GM19455 (cell line): ENCODE results near the gene TBCK.
"Not testable (repeated sequence)": the region's sequence is repeated elsewhere in the genome, so short reads cannot be mapped to it uniquely, and the experiment has no call there.

Experiments
- ATAC-seq: cut with Tn5 transposase; IDR thresholded peaks from one replicate; pipeline ENCODE4 v1.9.1; 2021; ENCODE audit not compliant: unreplicated experiment

The TBCK gene

DNA sequence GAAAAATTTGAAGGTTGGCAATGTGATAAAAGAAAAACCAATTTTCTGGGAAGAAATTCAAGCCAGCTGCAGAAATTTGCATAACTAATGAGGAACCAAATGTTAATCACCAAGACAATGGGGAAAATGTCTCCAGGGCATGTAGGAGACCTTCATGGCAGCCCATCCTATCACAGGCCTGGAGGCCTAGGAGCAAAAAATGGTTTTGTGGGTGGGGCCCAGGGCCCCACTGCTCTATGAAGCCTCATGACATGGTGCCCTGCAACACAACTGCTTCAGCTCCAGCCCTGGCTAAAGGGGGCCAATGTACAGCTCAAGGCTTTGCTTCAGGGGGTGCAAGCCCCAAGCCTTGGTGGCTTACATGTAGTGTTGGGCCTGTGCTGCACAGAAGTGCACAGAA is 184.0 kb downstream of the TBCK start:
- ATAC-seq, result no peak

DNA sequence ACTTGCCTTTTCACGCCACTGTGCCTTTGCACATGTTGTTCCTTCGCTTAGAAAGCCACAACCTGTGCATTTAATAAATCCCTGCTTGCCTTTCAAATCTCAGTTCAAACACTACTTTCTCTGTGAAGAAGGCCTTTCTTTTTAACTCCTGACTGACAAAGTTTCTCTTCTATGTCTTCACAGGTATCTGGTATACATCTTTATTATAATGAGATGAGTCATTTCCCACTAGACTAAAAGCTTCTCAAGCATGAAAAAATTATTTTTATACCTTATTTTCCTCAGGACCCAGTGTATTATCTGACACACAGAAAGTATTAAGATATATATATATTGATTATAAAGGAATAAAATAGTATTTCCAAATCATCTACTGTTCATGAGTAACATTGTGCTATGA is 189.9 kb downstream of the TBCK start:
- no peak for ATAC-seq

DNA sequence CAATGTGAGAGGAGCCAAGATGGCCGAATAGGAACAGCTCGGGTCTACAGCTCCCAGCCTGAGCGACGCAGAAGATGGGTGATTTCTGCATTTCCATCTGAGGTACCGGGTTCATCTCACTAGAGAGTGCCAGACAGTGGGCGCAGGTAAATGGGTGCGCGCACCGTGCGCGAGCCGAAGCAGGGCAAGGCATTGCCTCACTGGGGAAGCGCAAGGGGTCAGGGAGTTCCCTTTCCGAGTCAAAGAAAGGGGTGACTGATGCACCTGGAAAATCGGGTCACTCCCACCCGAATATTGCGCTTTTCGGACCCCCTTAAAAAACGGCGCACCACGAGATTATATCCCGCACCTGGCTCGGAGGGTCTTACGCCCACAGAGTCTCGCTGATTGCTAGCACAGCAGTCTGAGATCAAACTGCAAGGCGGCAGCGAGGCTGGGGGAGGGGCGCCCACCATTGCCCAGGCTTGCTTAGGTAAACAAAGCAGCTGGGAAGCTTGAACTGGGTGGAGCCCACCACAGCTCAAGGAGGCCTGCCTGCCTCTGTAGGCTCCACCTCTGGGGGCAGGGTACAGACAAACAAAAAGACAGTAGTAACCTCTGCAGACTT is 196.0 kb downstream of the TBCK start:
- ATAC-seq, result not testable (repeated sequence)

DNA sequence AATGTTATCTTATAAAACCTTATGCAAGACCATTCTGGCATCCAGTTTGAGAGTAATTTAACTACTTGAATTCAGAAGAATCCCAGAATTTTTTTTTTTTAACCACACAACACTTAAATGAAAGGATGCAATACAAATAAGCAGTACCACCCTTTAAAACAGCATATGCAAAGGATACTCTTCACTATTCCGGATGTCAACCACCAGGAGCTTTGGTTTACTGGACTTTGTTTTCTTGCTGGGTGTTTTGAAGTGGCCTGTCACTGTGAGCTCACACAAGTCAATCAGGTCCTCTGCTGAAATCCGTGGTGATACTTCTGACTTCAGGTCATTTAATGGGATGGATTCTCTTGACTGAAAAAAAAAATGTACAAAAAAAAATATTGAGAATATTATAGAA is 200.0 kb downstream of the TBCK start:
- ATAC-seq, result no peak

DNA sequence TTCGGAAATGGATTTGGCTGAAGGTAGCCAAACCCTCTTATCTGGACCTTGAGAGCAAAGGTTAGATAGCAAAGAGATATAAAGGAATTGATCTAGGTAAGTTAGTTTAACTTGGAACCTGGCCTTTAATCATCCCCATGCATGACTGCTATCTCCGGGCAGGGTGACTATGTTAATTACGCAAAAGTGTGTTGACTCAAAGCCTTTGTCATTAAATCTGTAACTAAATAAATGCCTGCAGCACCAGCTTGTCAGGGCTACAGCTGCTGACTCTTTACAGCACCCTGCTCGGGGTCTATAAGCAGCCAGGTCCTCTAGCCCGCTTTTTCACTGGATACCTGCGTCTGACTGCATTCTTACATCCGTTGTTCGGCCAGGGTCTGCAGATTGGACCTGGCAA is 201.7 kb downstream of the TBCK start:
- ATAC-seq, result no peak

GRCh38 chr4:106111778-106112469 is 204.1 kb downstream of the TBCK start:
- not testable (repeated sequence) for ATAC-seq

GRCh38 chr4:106109929-106110328 is 206.1 kb downstream of the TBCK start:
- no peak for ATAC-seq

DNA sequence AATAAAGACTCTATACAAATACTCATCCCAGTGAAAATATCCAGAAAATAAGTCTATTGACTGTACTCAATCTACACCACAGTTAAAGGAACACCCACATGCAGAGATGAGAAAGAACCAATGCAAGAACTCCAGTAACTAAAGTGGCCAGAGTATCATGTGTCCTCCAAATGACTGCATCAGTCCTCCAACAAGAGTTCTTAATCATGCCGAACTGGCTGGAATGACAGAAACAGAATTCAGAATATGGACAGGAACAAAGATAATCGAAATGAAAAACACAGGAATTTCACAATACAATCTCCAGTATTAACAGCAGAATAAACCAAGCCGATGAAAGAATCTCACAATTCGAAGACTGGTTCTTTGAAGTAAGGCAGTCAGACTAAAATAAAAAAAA is 210.3 kb downstream of the TBCK start:
- ATAC-seq, result no peak

- no peak for ATAC-seq
Measured at GRCh38 chr4:106104276-106104675, 211.7 kb downstream of the TBCK start.

GRCh38 chr4:106096454-106096853 is 219.6 kb downstream of the TBCK start:
- ATAC-seq, result no peak

DNA sequence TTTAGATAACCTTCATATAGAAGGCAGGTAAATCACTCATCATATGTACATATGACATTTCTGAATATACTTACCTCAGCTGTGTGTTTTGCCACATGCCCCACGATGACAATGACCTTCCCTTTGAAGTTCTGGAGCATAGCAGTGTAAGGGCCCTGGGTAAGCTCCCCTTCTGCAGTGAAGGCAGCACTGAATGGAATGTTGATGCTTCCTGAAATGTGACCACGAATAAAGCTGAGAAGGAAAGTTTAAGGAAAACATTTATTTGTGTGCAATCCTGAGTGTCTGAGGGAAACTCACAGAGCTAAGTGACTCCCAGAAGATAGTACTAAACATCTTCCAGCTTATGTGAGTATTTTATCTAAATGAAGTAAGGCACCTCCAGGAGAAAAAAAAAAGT is 220.6 kb downstream of the TBCK start:
- no peak for ATAC-seq

GRCh38 chr4:106092361-106093040 is 223.5 kb downstream of the TBCK start:
- no peak for ATAC-seq

GRCh38 chr4:106090826-106091225 is 225.2 kb downstream of the TBCK start:
- ATAC-seq, result no peak

DNA sequence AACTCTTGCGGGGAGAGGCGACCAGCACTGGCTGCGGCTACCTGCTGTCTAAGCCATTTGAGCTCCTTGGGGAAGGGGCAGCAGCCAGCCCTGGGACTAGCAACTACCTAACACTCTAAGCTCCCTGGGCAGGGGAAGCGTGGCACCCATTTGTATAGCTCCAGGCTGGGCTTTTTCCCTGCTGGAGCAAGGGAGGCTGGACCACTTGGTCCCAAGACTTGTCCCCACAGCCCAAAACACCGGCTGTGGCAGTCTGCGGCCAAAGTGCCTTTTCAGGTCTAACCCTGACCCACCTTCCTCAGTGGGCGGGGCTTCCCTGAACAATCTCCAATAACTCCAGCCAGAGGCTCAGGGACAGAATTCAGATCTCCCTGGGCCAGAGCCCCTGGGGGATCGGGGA is 232.9 kb downstream of the TBCK start:
- ATAC-seq, result no peak

GRCh38 chr4:106080376-106080775 is 235.6 kb downstream of the TBCK start:
- ATAC-seq, result no peak

- ATAC-seq, result no peak
Measured at GRCh38 chr4:106079616-106080015, 236.4 kb downstream of the TBCK start.

GRCh38 chr4:106065018-106065417 is 251.0 kb downstream of the TBCK start:
- no peak for ATAC-seq

DNA sequence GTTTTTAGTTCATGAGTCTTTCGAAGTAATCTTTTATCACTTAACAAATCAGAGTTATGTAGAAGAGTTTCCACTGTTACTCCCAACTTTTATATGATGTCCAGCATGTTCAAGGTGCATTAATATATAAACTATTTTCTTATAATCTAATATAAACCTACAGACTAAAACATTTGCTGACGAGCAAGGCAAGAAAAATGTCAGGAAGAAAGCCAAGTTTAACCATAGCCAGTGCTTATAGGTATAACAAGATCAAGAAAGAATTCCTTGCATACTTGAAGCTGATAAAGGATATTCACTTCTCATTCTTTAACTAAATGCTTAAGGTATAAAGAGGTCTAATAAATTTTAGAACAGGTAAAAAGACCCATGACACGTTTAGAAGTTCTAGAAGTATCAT is 253.0 kb downstream of the TBCK start:
- ATAC-seq, result no peak

- no peak for ATAC-seq
Measured at GRCh38 chr4:106062452-106062875, 253.5 kb downstream of the TBCK start.

DNA sequence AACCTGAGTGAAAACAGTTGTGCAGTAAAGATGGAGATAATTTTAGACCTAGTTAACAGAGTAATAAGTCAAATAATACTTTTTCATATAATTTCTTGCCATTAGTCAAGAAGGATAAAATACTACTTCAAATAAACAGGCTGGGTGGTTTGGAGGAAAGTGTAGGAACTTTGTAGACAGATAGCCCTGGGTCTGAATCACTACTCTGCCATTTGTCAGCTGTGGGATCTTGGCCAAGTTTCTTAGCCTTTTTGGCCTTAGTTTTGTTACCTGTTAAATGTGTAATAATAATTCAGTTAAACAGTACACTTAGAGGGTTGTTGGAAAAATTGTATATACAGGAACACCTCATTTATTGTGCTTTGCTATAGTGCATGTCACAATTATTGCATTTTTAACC is 257.1 kb downstream of the TBCK start:
- no peak for ATAC-seq

DNA sequence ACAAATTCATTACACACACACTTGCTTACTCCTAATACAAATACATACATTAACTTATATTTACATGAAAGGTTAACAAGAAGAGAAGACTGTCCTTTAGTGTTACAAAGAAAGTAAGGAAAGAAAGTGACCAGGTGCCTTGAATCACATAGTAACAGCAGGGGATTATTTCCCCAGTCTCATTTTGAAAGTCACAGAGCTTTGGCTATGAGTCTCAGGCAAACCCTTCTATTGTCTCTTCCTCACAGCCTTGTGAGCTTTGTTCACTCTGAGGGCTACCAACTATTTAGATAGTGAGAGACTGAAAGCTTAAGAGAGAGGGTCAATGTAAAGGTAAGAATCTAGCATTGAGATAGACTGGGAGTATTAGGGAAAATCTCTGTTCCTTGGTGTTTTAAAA is 259.1 kb downstream of the TBCK start:
- no peak for ATAC-seq

- no peak for ATAC-seq
Measured at GRCh38 chr4:106051514-106051913, 264.5 kb downstream of the TBCK start.
